ENCODE data around the gene C1orf21.

The C1orf21 gene

DNA sequence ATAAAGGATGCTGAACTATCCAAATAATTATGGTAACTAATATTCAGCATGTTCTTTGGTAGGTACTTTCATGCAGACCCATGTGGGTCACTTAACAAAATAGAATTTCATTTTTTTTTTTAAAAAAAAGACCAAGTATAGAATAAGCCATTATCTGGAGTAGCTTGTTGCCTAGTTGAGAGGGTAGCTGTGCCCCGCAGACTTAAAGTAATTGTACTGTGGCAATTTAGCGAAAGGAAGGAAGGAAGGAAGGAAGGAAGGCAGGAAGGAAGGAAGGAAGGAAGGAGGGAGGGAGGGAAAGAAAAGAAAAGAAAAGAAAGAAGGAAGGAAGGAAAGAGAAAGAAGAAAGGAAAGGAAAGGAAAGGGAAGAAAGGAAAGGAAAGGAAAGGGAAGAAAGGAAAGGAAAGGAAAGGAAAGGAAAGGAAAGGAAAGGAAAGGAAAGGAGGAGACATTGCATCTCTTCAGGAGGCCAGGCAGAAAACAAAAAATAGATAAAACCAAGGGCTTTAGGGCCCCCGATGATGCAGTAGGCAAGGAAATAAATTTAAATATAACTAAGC, 35.3 kb upstream of the C1orf21 start:
- Histone ChIP-seq H3K4me3 (ENCODE audit: low read length, poor library complexity, severe bottlenecking) (no peak overlapping the region), H3K4me1 (ENCODE audit: insufficient read depth, low read length, poor library complexity, severe bottlenecking) (no peaks in the 10 kb centered on the region), H4K20me1 (ENCODE audit: insufficient read depth, low read length, poor library complexity, severe bottlenecking) (no peaks in the 10 kb centered on the region), H3K4me2 (ENCODE audit: low read depth, low read length, poor library complexity, severe bottlenecking) (no peak overlapping the region), H3K79me2 (ENCODE audit: insufficient read depth, low read length) (no peaks in the 10 kb centered on the region), H3K36me3 (ENCODE audit: insufficient read depth, low read length) (no peaks in the 10 kb centered on the region), H2AFZ (ENCODE audit: low read length) (no peak overlapping the region), H3F3A (ENCODE audit: low read depth) (no peaks in the 10 kb centered on the region), H3K9me3 (ENCODE audit: insufficient read depth, low read depth, low read length) (no peaks in the 10 kb centered on the region), H3K27me3 (ENCODE audit: insufficient read depth, low read length, poor library complexity, severe bottlenecking) (no peaks in the 10 kb centered on the region), H3K9ac (ENCODE audit: low read depth, low read length, poor library complexity, severe bottlenecking) (no peak overlapping the region), H3K9me2 (replicated peaks; ENCODE audit: low read depth, low read length) (no peaks in the 10 kb centered on the region)
- TF ChIP-seq EZH2phosphoT487 (IDR thresholded peaks at IDR 0.05; ENCODE audit: borderline replicate concordance) (no peak), CTCF (conservative IDR thresholded peaks at IDR 0.05; ENCODE audit: low read length) (no peak)

DNA sequence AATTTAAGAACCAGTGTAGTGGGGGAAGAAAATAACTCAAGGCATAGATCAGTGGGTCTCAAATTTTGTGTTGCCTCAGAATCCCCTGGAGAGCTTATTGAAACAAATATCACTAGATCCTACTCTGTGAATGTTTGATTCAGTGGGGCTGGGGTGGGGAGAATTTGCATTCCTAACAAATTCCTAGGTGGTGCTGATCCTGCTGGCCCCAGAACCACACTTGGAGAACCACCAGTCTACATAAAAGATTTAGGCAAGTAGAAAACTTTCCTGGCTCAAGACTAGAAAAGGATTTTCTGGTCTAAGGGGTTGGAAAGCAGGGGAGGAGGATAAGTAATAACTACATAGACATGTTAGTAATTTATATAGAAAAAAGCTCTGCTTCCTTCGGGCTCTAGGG, 34.1 kb upstream of the C1orf21 start:
- Histone ChIP-seq H3K9me2 (replicated peaks; ENCODE audit: low read depth, low read length) (no peaks in the 10 kb centered on the region), H3K9ac (ENCODE audit: low read depth, low read length, poor library complexity, severe bottlenecking) (no peak overlapping the region), H3K4me3 (ENCODE audit: low read length, poor library complexity, severe bottlenecking) (no peak overlapping the region), H3K4me2 (ENCODE audit: low read depth, low read length, poor library complexity, severe bottlenecking) (no peak overlapping the region), H3K4me1 (ENCODE audit: insufficient read depth, low read length, poor library complexity, severe bottlenecking) (no peaks in the 10 kb centered on the region), H3K36me3 (ENCODE audit: insufficient read depth, low read length) (no peaks in the 10 kb centered on the region), H3K79me2 (ENCODE audit: insufficient read depth, low read length) (no peaks in the 10 kb centered on the region), H2AFZ (ENCODE audit: low read length) (no peak overlapping the region), H3K27me3 (ENCODE audit: insufficient read depth, low read length, poor library complexity, severe bottlenecking) (no peaks in the 10 kb centered on the region), H4K20me1 (ENCODE audit: insufficient read depth, low read length, poor library complexity, severe bottlenecking) (no peaks in the 10 kb centered on the region), H3F3A (ENCODE audit: low read depth) (no peaks in the 10 kb centered on the region), H3K9me3 (ENCODE audit: insufficient read depth, low read depth, low read length) (no peaks in the 10 kb centered on the region)
- TF ChIP-seq CTCF (conservative IDR thresholded peaks at IDR 0.05; ENCODE audit: low read length) (no peak), EZH2phosphoT487 (IDR thresholded peaks at IDR 0.05; ENCODE audit: borderline replicate concordance) (no peak)

DNA sequence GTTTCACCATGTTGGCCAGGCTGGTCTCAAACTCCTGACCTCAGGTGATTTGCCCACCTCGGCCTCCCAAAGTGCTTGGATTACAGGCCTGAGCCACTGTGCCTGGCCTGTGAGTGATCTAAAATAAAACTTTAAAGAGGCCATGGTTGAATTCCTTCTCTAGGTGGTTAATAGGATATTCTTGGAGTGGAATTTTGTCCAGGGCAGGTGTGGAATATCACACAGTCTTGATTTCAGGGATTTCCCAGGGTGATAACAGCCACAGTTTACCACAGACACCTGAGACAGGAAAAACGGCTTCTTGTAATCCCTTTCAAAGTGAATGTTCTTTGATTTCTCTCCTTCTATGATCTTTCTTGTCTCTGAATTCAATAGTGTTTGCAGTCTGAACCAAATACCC, 32.1 kb upstream of the C1orf21 start:
- H3F3A ChIP-seq (ENCODE audit: low read depth), result no peaks in the 10 kb centered on the region
- no peak overlapping the region for H3K4me3 ChIP-seq (ENCODE audit: low read length, poor library complexity, severe bottlenecking)
- H3K9me2 ChIP-seq (replicated peaks; ENCODE audit: low read depth, low read length), result no peaks in the 10 kb centered on the region
- no peak overlapping the region for H3K4me2 ChIP-seq (ENCODE audit: low read depth, low read length, poor library complexity, severe bottlenecking)
- H2AFZ ChIP-seq (ENCODE audit: low read length), result no peak overlapping the region
- no peaks in the 10 kb centered on the region for H3K36me3 ChIP-seq (ENCODE audit: insufficient read depth, low read length)
- no peaks in the 10 kb centered on the region for H3K4me1 ChIP-seq (ENCODE audit: insufficient read depth, low read length, poor library complexity, severe bottlenecking)
- no peaks in the 10 kb centered on the region for H3K9me3 ChIP-seq (ENCODE audit: insufficient read depth, low read depth, low read length)
- H4K20me1 ChIP-seq (ENCODE audit: insufficient read depth, low read length, poor library complexity, severe bottlenecking), result no peaks in the 10 kb centered on the region
- H3K27me3 ChIP-seq (ENCODE audit: insufficient read depth, low read length, poor library complexity, severe bottlenecking), result no peaks in the 10 kb centered on the region
- H3K79me2 ChIP-seq (ENCODE audit: insufficient read depth, low read length), result no peaks in the 10 kb centered on the region
- H3K9ac ChIP-seq (ENCODE audit: low read depth, low read length, poor library complexity, severe bottlenecking), result no peak overlapping the region
- no peak for TF ChIP-seq EZH2phosphoT487 (IDR thresholded peaks at IDR 0.05; ENCODE audit: borderline replicate concordance)
- no peak for TF ChIP-seq CTCF (conservative IDR thresholded peaks at IDR 0.05; ENCODE audit: low read length)
